T-helper 17 cell (primary cell): ENCODE results near the gene TBC1D32. TPM values are rescaled to one million over a fixed set of nuclear protein-coding genes. Genes with fewer than 3 reads are reported as not detected.
"Not testable (repeated sequence)": the region's sequence is repeated elsewhere in the genome, so short reads cannot be mapped to it uniquely, and the experiment has no call there.

Experiments used
- ATAC-seq: fragments of 150-1000 bp; cut with Tn5 transposase; 2 replicates; pipeline ENCODE4 v1.10.0; 2021; ENCODE audit warnings: mild to moderate bottlenecking, moderate library complexity
- DNase-seq, 3 donors: peaks; one replicate each; pipeline versions ENCODE4 v3.0.0 to v3.0.0-alpha.2; 2020 to 2021
- H3K9me3 ChIP-seq: one replicate; pipeline ENCODE4 v1.7.0; 2013; ENCODE audit warnings: low read length, mild to moderate bottlenecking; ENCODE audit not compliant: control insufficient read depth, poor library complexity, severe bottlenecking
- H3K27ac Mint-ChIP-seq: one replicate; pipeline ENCODE4 v1.8.0; 2022; ENCODE audit warnings: mild to moderate bottlenecking, moderate library complexity, mixed read lengths
- H3K27me3 Mint-ChIP-seq: one replicate; pipeline ENCODE4 v1.8.0; 2022; ENCODE audit warnings: mixed read lengths
- H3K36me3 Mint-ChIP-seq: one replicate; pipeline ENCODE4 v1.8.0; 2022; ENCODE audit warnings: low read depth, mixed read lengths
- H3K4me1 Mint-ChIP-seq: one replicate; pipeline ENCODE4 v1.8.0; 2022; ENCODE audit warnings: mild to moderate bottlenecking, mixed read lengths
- H3K4me3 Mint-ChIP-seq: one replicate; pipeline ENCODE4 v1.8.0; 2022; ENCODE audit warnings: mild to moderate bottlenecking, moderate library complexity, mixed read lengths
- total RNA-seq, 4 donors: library from RNA in 2 of 4; stranded (reverse) in 2 of 4; gene quantifications; one replicate each; pipeline ENCODE4 v1.2.3 and lab custom pipeline; 2022 to 2026

Gene TBC1D32
- total RNA-seq, 2 donors from 2014 or later, result 8.6 to 9.4 TPM

DNA sequence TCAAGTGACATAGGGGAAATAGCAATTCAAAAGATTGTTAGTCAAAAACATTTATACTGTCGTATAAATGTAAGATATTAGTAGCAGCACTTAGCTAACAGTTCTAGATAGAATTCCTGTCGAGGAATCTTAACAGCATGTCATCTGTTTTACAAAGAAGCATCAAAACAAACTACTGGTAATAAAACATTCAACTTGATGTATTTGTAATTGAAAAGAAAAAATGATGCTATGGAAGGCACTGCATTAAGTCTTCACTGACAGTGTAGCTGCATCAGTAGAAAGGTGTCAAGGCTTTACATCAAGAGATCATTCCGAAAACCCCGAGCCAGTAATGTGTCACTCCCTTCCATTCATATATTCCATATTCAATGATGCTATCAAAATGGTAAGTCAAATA, 223.5 kb downstream of the TBC1D32 start:
- Mint-ChIP-seq H3K27me3 (no peaks in the 10 kb centered on the region), H3K36me3 (peaks cover 2% of the 10 kb centered on the region), H3K4me3 (no peak overlapping the region), H3K4me1 (no peaks in the 10 kb centered on the region), H3K27ac (no peak overlapping the region)
- DNase-seq (no peak), ATAC-seq (no peak)
- H3K9me3 ChIP-seq, result no peaks in the 10 kb centered on the region

DNA sequence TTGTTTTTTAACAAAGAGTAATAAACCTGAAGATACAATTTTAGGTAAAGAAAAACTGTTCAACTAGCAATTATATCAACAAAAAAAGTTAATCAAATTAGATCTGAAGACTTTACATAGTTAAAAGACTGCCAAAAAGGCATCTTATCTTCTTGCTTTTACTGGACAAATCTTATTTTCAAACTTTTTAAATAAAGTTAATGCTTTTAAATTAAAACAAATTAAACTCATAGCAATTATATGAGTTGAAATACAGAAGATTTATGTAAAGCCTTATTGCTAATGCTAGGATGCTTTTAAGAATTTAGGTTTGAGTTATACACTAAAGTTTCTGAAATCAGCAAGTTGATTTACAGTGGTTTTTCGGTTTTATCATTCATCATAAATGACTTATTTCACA, 227.3 kb downstream of the TBC1D32 start:
- H3K36me3 Mint-ChIP-seq, result peaks cover 2% of the 10 kb centered on the region
- ATAC-seq (no peak), DNase-seq (no peak)
- no peak overlapping the region for H3K27ac Mint-ChIP-seq
- no peaks in the 10 kb centered on the region for H3K9me3 ChIP-seq
- H3K27me3 Mint-ChIP-seq, result no peaks in the 10 kb centered on the region
- H3K4me1 Mint-ChIP-seq, result no peaks in the 10 kb centered on the region
- H3K4me3 Mint-ChIP-seq, result no peak overlapping the region

DNA sequence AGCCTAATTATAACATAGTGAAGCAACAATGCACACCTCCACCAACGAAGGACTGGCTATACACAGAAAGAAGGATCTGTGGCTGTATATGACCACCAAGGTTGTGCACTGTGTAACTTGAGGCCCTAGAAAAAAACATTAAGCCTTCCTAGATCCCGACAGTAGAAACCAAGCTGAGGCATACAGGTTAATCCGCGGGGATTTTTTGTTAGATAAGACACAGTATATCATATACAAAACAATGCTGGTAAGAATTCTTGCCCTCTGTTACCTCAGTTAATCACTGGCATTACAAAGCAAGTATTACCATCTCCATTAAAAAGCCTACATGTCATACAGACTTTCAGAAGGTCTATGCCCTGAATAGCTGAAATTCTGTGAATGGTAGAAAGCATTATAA, 228.8 kb downstream of the TBC1D32 start:
- Mint-ChIP-seq H3K27ac (no peak overlapping the region), H3K27me3 (no peaks in the 10 kb centered on the region), H3K4me3 (no peak overlapping the region), H3K36me3 (peaks cover 2% of the 10 kb centered on the region), H3K4me1 (no peaks in the 10 kb centered on the region)
- no peaks in the 10 kb centered on the region for H3K9me3 ChIP-seq
- DNase-seq, result no peak
- no peak for ATAC-seq

DNA sequence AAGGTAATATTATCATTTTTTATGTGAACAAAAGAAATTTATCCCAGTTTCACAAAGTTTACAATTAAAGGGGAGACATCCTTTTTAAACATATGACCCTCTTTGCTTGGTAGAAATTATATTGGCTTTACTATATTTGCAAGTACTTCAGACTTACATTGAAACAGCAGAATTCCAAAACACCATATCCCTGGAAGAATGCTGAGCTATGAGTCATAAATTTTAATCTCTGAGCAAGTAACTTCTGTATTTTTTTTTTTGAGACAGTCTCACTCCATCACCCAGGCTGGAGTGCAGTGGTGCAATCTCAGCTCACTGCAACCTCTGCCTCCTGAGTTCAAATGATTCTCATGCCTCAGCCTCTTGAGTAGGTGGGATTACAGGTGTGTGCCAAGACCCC, 240.4 kb downstream of the TBC1D32 start:
- Mint-ChIP-seq H3K36me3 (peaks cover 7% of the 10 kb centered on the region), H3K27me3 (no peaks in the 10 kb centered on the region), H3K4me1 (no peaks in the 10 kb centered on the region), H3K4me3 (no peak overlapping the region), H3K27ac (no peak overlapping the region)
- H3K9me3 ChIP-seq, result no peaks in the 10 kb centered on the region
- ATAC-seq (no peak), DNase-seq (no peak)

DNA sequence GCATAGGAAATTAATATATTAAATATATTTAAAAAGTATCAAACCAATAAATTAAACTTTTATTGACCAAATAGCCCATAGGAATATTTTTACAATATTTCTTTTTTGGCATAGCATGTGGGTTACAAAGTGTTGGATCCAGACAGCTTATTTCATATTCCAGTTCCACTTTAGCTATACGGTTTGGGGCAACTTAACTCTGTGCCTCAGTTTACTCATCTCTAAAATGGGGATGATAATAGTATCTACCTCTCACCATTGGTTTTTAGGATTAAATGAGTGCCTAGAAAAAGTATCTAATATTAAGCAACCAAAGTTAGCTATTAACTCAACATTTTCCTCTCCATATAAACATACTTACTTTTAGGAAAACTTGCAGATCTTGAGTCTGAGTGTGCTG, 243.8 kb downstream of the TBC1D32 start:
- DNase-seq (no peak), ATAC-seq (no peak)
- H3K27ac Mint-ChIP-seq, result no peak overlapping the region
- H3K4me3 Mint-ChIP-seq, result no peak overlapping the region
- H3K36me3 Mint-ChIP-seq, result no peaks in the 10 kb centered on the region
- no peaks in the 10 kb centered on the region for H3K9me3 ChIP-seq
- no peaks in the 10 kb centered on the region for H3K4me1 Mint-ChIP-seq
- H3K27me3 Mint-ChIP-seq, result no peaks in the 10 kb centered on the region

DNA sequence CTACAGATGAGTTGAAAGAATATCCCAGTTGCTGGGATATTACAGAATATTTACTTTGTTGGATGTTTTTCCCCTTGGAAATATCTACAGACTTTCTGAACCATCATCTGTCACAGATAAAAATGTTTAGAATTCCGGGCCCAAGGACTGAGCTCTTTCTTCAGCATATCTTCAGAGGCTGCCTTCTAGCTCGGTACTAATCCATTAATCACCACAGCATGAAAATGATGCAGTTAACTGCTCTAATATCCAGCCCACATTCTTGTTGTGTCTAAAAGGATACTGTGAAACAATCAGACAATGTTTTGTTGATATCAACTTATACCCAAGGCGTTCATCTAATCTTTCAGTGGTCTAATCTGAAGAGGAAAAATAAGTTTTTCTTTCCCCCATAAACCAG, 247.4 kb downstream of the TBC1D32 start:
- no peak for ATAC-seq
- Mint-ChIP-seq H3K36me3 (no peaks in the 10 kb centered on the region), H3K27ac (no peak overlapping the region), H3K27me3 (no peaks in the 10 kb centered on the region), H3K4me3 (no peak overlapping the region), H3K4me1 (no peaks in the 10 kb centered on the region)
- H3K9me3 ChIP-seq, result no peaks in the 10 kb centered on the region
- no peak for DNase-seq

DNA sequence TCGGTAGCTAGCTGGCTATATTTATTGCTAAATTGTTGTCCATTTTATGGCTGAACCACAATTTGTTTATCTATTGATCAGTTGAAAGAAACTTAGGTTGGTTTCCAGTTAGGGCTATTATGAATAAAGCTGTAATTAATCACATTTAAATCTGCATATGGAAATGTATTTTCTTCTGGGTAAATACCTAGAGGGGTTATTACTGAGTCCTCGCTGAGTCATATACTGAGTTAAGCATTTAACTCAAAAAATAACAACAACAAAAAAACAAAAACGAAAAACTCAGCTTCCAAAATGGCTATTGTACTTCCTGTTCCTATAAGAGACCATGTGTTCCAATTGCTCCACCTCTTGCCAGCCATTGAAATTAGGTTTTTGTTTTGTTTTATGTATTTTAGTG, 258.2 kb downstream of the TBC1D32 start:
- ATAC-seq, result no peak
- Mint-ChIP-seq H3K4me1 (no peaks in the 10 kb centered on the region), H3K4me3 (no peak overlapping the region)

DNA sequence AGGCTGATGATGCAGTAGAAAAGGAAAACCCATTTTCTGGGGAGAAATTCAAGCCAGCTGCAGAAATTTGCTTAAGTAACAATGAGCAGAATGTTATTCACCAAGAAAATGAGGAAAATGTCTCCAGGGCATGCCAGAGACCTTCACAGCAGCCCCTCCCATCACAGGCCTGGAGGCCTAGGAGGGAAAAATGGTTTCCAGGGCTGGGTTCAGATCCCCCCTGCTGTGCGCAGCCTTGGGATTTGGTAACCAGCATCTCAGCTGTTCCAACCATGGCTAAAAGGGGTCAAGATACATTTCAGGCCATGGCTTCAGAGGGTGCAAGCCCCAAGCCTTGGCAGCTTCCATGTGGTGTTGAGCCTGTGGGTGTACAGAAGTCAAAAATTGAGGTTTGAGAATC, 265.5 kb downstream of the TBC1D32 start:
- H3K4me1 Mint-ChIP-seq, H3K27me3 Mint-ChIP-seq, H3K36me3 Mint-ChIP-seq, H3K4me3 Mint-ChIP-seq, H3K9me3 ChIP-seq, ATAC-seq, DNase-seq, H3K27ac Mint-ChIP-seq: not testable (repeated sequence)

More for the DNA sequence above, 258.2 kb downstream of the TBC1D32 start:
- H3K27me3 Mint-ChIP-seq, result no peaks in the 10 kb centered on the region
- no peak for DNase-seq
- no peaks in the 10 kb centered on the region for H3K36me3 Mint-ChIP-seq
- no peak overlapping the region for H3K27ac Mint-ChIP-seq
- no peaks in the 10 kb centered on the region for H3K9me3 ChIP-seq

DNA sequence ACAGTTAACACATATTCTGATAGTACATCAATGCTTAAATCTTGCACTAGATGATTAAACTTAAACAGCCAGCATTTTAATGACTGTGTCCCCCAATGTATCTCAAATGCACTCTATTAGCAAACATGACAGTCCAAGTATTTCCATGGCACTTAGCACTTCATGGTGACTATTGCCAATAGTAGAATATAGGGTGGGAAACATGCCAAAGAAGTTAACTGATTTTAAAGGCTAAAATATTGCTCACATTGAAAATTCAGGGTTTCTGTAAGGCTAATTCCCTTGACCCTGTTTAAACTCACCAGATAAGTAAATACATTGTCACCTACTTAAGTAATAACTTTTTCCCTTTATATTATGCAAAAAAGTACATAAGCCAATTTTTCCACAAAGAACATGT, 266.9 kb downstream of the TBC1D32 start:
- no peaks in the 10 kb centered on the region for H3K9me3 ChIP-seq
- no peaks in the 10 kb centered on the region for H3K36me3 Mint-ChIP-seq
- no peaks in the 10 kb centered on the region for H3K27me3 Mint-ChIP-seq
- ATAC-seq, result no peak
- DNase-seq, result no peak
- no peaks in the 10 kb centered on the region for H3K4me1 Mint-ChIP-seq
- H3K27ac Mint-ChIP-seq, result no peak overlapping the region
- no peak overlapping the region for H3K4me3 Mint-ChIP-seq

DNA sequence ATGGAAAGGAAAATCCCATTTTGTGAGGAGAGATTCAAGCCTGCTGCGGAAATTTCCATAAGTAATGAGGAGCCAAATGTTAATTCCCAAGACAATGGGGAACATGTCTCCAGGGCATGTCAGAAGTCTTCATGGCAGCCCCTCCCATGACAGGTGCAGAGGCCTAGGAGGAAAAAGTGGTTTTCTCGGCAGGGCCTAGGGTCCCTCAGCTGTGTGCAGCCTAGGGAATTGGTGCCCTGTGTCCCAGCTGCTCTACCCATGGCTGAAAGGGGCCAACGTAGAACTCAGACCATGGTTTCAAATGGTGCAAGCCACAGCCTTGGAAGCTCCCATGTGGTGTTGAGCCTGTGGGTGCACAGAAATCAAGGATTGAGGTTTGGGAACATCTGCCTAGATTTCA, 269.9 kb downstream of the TBC1D32 start:
- ATAC-seq (no peak), DNase-seq (no peak)
- H3K27me3 Mint-ChIP-seq, result no peaks in the 10 kb centered on the region
- no peaks in the 10 kb centered on the region for H3K36me3 Mint-ChIP-seq
- no peak overlapping the region for H3K27ac Mint-ChIP-seq
- no peaks in the 10 kb centered on the region for H3K4me1 Mint-ChIP-seq
- no peak overlapping the region for H3K4me3 Mint-ChIP-seq
- no peaks in the 10 kb centered on the region for H3K9me3 ChIP-seq

DNA sequence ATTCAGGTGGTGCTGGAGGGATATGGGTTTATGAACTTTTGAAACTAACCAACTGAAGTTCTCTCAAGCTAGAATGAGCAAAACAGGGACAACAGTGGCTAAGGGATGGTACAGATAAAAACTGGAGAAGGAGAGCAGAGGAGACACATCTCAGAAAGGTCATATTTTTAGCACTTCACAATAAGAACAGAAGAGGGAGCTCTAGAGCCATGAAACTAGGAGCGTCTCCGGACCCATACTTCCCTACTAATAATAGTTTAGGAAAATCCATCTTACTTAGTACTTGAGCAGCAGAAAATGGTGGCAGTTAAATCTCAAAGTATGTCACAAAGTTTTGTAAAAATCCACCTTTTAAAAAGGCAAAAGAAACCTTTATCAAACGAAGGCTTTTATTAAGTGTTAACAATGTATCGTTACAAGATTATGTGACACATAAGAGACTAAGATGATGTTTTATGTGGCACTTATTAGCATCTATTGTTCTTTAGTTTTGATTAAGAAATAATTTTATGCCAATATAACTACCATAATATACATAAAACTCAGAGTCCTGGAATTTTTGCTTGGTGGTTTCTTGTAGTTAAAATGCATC, 278.6 kb downstream of the TBC1D32 start:
- Mint-ChIP-seq H3K4me3 (no peak overlapping the region), H3K27me3 (no peaks in the 10 kb centered on the region), H3K4me1 (peaks cover 6% of the 10 kb centered on the region), H3K27ac (no peak overlapping the region), H3K36me3 (no peaks in the 10 kb centered on the region)
- no peaks in the 10 kb centered on the region for H3K9me3 ChIP-seq
- no peak for DNase-seq
- ATAC-seq, result peak; percentile 54

DNA sequence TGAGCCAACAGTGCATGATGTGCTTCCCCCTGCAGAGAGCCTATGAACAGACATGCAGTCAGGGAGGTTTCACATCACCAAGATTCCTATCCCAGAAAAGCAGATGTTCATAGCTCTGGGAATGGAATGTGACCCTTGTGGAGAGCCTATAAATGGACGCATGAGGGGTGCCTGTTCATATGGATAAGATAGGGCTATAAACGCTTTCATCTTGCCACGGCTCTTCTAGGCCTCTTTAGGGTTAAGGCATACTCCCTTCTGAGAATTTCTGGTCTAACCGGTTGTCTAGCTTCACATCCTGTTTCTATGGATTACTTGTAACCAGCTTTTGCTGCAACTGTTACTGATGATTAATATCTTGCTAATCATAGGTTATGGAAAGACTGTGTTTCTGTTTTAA, 285.7 kb downstream of the TBC1D32 start:
- H3K4me1 Mint-ChIP-seq, H3K36me3 Mint-ChIP-seq, H3K9me3 ChIP-seq, H3K4me3 Mint-ChIP-seq, H3K27me3 Mint-ChIP-seq, DNase-seq, H3K27ac Mint-ChIP-seq, ATAC-seq: not testable (repeated sequence)

DNA sequence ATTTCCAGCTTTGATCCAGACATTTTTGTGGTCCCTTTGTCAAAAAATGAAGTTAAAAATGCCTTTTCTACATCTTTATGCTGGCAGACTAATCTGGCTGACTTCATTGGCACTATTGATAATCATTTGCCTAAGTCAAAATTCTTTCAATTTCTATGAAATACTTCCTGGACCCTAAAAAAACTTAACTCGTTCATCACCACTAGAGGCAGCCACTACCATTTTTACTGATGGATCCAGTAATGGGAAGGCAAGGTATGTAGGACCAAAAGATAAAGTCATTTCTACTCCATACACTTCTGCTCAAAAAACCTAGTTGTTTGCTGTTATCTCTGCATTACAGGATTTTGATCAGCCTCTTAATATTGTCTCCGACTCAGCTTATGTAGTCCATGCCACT, 289.4 kb downstream of the TBC1D32 start:
- not testable (repeated sequence) for H3K36me3 Mint-ChIP-seq, H3K27ac Mint-ChIP-seq, H3K4me3 Mint-ChIP-seq, DNase-seq, H3K9me3 ChIP-seq, H3K4me1 Mint-ChIP-seq, ATAC-seq, H3K27me3 Mint-ChIP-seq

DNA sequence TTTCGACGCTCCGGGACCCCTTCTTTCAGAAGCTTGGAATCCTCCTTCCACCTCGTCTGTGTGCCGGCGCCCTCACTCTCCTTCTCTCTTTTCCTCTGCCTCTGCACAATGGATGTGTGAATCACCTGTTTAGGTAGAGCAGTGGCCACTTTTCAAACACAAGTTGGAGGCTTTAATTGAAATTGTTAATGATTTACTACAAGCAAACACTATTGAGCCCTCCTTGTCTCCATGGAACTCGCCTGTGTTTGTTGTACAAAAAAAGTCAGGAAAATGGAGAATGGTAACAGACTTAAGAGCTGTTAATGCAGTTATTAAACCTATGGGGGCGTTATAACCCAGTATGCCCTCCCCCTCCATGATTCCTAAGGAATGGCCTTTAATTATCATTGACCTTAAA, 290.6 kb downstream of the TBC1D32 start:
- H3K27me3 Mint-ChIP-seq, H3K36me3 Mint-ChIP-seq, H3K9me3 ChIP-seq, H3K4me1 Mint-ChIP-seq, H3K27ac Mint-ChIP-seq, DNase-seq, ATAC-seq, H3K4me3 Mint-ChIP-seq: not testable (repeated sequence)
